ENCODE results near the gene CHGA. TPM values are rescaled to one million over a fixed set of nuclear protein-coding genes. Genes with fewer than 3 reads are reported as not detected.

CHGA gene
- total and polyA plus RNA-seq, 4 donors = 0.47 to 4.4 (median 0.82) TPM

GRCh38 chr14:92928258-92928629 is 5.3 kb downstream of the CHGA start:
- Histone ChIP-seq H3K4me1 (ENCODE audit: control insufficient read depth in 5 of 5, insufficient read depth in 5 of 5, low read length in 5 of 5) (peaks cover 0 to under 1% (median 0%) of the 10 kb centered on the region in 5 donors), H3K9me3 (ENCODE audit: control insufficient read depth in 4 of 4, insufficient read depth in 3 of 4, low read length in 3 of 4) (no peaks in the 10 kb centered on the region), H3K36me3 (ENCODE audit: control insufficient read depth in 4 of 4, insufficient read depth in 4 of 4, low read length in 4 of 4) (no peaks in the 10 kb centered on the region), H3K4me3 (no peak overlapping the region), H3K9ac (ENCODE audit: insufficient read depth in 1 of 2, low read length in 2 of 2) (no peak overlapping the region), H3K27ac (ENCODE audit: low read depth in 1 of 2, low read length in 1 of 2) (no peak overlapping the region), H3K27me3 (ENCODE audit: control insufficient read depth in 3 of 3, insufficient read depth in 3 of 3, low read length in 2 of 3) (peaks cover 0 to 3% (median 0%) of the 10 kb centered on the region in 3 donors)
- WGBS, 2 donors = 68 to 85% methylated on average over 3 of the region's 3 CpGs
- ATAC-seq (ENCODE audit: insufficient read depth, low FRiP score) (no peak), DNase-seq (no peak)
- TF ChIP-seq, protein P1, sequence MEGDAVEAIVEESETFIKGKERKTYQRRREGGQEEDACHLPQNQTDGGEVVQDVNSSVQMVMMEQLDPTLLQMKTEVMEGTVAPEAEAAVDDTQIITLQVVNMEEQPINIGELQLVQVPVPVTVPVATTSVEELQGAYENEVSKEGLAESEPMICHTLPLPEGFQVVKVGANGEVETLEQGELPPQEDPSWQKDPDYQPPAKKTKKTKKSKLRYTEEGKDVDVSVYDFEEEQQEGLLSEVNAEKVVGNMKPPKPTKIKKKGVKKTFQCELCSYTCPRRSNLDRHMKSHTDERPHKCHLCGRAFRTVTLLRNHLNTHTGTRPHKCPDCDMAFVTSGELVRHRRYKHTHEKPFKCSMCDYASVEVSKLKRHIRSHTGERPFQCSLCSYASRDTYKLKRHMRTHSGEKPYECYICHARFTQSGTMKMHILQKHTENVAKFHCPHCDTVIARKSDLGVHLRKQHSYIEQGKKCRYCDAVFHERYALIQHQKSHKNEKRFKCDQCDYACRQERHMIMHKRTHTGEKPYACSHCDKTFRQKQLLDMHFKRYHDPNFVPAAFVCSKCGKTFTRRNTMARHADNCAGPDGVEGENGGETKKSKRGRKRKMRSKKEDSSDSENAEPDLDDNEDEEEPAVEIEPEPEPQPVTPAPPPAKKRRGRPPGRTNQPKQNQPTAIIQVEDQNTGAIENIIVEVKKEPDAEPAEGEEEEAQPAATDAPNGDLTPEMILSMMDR (IDR thresholded peaks at IDR 0.05; ENCODE audit: control extremely low read depth, extremely low read depth) = no peak

DNA sequence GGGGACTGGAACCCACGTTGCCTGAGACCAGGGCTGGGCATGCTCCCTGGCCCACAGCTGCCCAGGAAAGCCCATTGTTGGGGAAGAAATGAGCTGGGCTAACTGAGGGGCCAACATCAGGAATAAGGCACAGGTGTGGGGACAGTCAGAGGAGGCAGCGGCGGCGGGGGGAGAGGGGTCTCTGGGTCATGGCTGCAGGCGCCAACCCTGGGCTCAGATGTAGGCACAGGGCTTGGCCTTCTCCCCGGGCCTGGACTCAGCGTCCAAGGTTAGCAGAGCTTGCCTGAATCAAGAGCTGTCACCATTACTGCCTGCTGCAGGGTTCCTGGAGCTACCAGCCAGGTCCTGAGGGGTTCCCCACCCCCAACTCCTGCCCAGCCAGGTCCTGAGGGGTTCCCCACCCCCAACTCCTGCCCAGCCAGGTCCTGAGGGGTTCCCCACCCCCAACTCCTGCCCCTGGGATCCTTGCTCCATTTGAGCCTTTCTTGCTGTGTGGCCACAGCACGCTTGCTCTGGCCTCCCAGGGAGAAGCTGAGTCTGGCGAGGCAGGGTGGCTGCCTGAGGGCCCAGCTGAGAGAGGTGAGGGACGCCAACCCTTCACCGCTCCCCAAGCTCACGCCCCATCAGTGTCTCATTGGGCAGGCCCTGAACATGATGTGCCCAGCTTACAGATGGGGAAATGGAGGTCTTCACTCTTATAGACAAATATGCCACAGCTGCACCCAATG is 6.2 kb downstream of the CHGA start:
- no peak overlapping the region for H3K4me3 ChIP-seq
- no peaks in the 10 kb centered on the region for H3K36me3 ChIP-seq (ENCODE audit: control insufficient read depth in 4 of 4, insufficient read depth in 4 of 4, low read length in 4 of 4)
- H3K27me3 ChIP-seq (ENCODE audit: control insufficient read depth in 3 of 3, insufficient read depth in 3 of 3, low read length in 2 of 3) = no peaks in the 10 kb centered on the region
- TF ChIP-seq, protein P1 (IDR thresholded peaks at IDR 0.05; ENCODE audit: control extremely low read depth, extremely low read depth) = no peak
- no peak for DNase-seq
- no peaks in the 10 kb centered on the region for H3K4me1 ChIP-seq (ENCODE audit: control insufficient read depth in 5 of 5, insufficient read depth in 5 of 5, low read length in 5 of 5)
- H3K27ac ChIP-seq (ENCODE audit: low read depth in 1 of 2, low read length in 1 of 2) = no peak overlapping the region
- no peak overlapping the region for H3K9ac ChIP-seq (ENCODE audit: insufficient read depth in 1 of 2, low read length in 2 of 2)
- ATAC-seq (ENCODE audit: insufficient read depth, low FRiP score) = no peak
- H3K9me3 ChIP-seq (ENCODE audit: control insufficient read depth in 4 of 4, insufficient read depth in 3 of 4, low read length in 3 of 4) = no peaks in the 10 kb centered on the region
- 84 to 89% methylated on average over 12 of the region's 12 CpGs for WGBS, 2 donors

GRCh38 chr14:92929689-92930608 is 7.0 kb downstream of the CHGA start:
- Histone ChIP-seq H3K4me1 (ENCODE audit: control insufficient read depth in 5 of 5, insufficient read depth in 5 of 5, low read length in 5 of 5) (no peaks in the 10 kb centered on the region), H3K4me3 (no peak overlapping the region), H3K9ac (ENCODE audit: insufficient read depth in 1 of 2, low read length in 2 of 2) (no peak overlapping the region), H3K27me3 (ENCODE audit: control insufficient read depth in 3 of 3, insufficient read depth in 3 of 3, low read length in 2 of 3) (no peaks in the 10 kb centered on the region), H3K27ac (ENCODE audit: low read depth in 1 of 2, low read length in 1 of 2) (no peak overlapping the region), H3K36me3 (ENCODE audit: control insufficient read depth in 4 of 4, insufficient read depth in 4 of 4, low read length in 4 of 4) (peaks cover 0 to 2% (median 0%) of the 10 kb centered on the region in 4 donors), H3K9me3 (ENCODE audit: control insufficient read depth in 4 of 4, insufficient read depth in 3 of 4, low read length in 3 of 4) (no peaks in the 10 kb centered on the region)
- WGBS, 2 donors = 82 to 91% methylated on average over 20 of the region's 20 CpGs
- DNase-seq (no peak), ATAC-seq (ENCODE audit: insufficient read depth, low FRiP score) (no peak)
- TF ChIP-seq, protein P1 (IDR thresholded peaks at IDR 0.05; ENCODE audit: control extremely low read depth, extremely low read depth) = no peak
